Osteocyte (in vitro differentiated cells): ENCODE data around the gene SLCO2A1. TPM values are rescaled to one million over a fixed set of nuclear protein-coding genes. Genes with fewer than 3 reads are reported as not detected.
A peak's percentile ranks its signal among the peaks of the same experiment; 100 is the strongest.

Experiments used
- DNase-seq: peaks from one replicate; pipeline ENCODE4 v3.0.0; 2021; ENCODE audit warnings: mixed read lengths; ENCODE audit not compliant: unreplicated experiment; ENCODE audit errors: extremely low spot score
- H3K27ac Mint-ChIP-seq: one replicate; pipeline ENCODE4 v1.8.0; 2021; ENCODE audit warnings: mild to moderate bottlenecking, mixed read lengths; ENCODE audit not compliant: unreplicated experiment
- H3K27me3 Mint-ChIP-seq: one replicate; pipeline ENCODE4 v1.8.0; 2021; ENCODE audit warnings: mixed read lengths; ENCODE audit not compliant: unreplicated experiment
- H3K36me3 Mint-ChIP-seq: one replicate; pipeline ENCODE4 v1.8.0; 2021; ENCODE audit warnings: mixed read lengths; ENCODE audit not compliant: unreplicated experiment
- H3K4me1 Mint-ChIP-seq: one replicate; pipeline ENCODE4 v1.8.0; 2021; ENCODE audit warnings: mixed read lengths; ENCODE audit not compliant: unreplicated experiment
- H3K4me3 Mint-ChIP-seq: one replicate; pipeline ENCODE4 v1.8.0; 2021; ENCODE audit warnings: mild to moderate bottlenecking, moderate library complexity, mixed read lengths; ENCODE audit not compliant: unreplicated experiment
- H3K9me3 Mint-ChIP-seq: one replicate; pipeline ENCODE4 v1.8.0; 2021; ENCODE audit warnings: mixed read lengths; ENCODE audit not compliant: unreplicated experiment
- total RNA-seq: library from RNA; stranded (reverse); gene quantifications from 2 replicates; pipeline ENCODE4 v1.2.1, GENCODE V29; 2021
- TF ChIP-seq, protein P1 (sequence below): fragments of 200-600 bp; sonication (generic); IDR thresholded peaks from 2 replicates; pipeline ENCODE4 v1.5.0; 2021; ENCODE audit warnings: antibody characterized with exemption, mild to moderate bottlenecking, moderate library complexity

Gene SLCO2A1
- total RNA-seq, 1 donor from 2014 or later, result 9.8 TPM

DNA sequence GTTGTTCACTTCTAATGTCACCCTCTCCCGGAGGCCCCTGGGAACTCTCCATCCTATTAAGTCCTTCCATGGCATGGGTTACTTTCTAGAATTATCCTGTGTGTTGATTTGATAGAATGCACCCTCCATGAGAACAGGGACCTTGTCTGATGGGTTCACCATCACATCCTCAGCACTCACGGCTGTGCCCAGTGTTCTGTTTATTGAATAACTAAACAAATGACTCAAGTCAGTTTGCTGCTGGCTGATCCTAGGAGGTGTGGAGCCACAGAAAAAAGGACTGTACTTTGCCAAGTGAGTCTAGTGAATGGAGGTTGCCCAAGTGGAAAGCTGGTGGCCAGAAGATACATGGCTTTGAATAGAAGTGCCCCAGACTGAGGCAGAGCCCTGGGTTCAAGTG lies 85.5 kb downstream of the SLCO2A1 start:
- peak overlapping the region; percentile 88 for H3K27ac Mint-ChIP-seq
- no peaks in the 10 kb centered on the region for H3K36me3 Mint-ChIP-seq
- H3K4me3 Mint-ChIP-seq, result no peak overlapping the region
- DNase-seq, result no peak
- H3K27me3 Mint-ChIP-seq, result no peaks in the 10 kb centered on the region
- H3K9me3 Mint-ChIP-seq, result no peaks in the 10 kb centered on the region
- peaks cover 77% of the 10 kb centered on the region for H3K4me1 Mint-ChIP-seq
- TF ChIP-seq, protein P1, sequence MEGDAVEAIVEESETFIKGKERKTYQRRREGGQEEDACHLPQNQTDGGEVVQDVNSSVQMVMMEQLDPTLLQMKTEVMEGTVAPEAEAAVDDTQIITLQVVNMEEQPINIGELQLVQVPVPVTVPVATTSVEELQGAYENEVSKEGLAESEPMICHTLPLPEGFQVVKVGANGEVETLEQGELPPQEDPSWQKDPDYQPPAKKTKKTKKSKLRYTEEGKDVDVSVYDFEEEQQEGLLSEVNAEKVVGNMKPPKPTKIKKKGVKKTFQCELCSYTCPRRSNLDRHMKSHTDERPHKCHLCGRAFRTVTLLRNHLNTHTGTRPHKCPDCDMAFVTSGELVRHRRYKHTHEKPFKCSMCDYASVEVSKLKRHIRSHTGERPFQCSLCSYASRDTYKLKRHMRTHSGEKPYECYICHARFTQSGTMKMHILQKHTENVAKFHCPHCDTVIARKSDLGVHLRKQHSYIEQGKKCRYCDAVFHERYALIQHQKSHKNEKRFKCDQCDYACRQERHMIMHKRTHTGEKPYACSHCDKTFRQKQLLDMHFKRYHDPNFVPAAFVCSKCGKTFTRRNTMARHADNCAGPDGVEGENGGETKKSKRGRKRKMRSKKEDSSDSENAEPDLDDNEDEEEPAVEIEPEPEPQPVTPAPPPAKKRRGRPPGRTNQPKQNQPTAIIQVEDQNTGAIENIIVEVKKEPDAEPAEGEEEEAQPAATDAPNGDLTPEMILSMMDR, result no peak

DNA sequence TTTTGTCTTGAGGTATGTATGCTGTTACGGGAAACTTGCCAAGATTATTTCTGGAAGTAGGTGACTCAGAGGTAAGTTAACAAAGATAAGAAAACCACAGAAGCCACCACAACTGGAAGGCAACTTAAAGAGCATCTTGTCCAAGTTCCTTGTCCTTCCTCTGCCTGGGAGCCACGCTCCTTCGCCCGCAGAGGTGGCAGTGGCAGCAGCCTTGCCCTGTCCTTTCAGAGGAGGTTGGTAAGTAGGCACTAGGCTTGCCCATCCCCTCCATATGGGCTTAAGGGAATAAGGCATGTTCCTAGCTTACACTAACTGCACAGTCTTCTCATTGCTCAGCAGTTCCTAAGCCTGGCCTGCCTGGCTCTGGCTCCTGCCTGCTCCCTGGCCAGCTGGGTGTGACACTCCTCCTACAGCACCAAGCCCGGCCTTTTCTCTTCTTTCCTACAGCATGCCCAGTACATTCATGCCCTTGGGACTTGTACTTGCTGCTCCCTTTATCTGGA lies 86.0 kb downstream of the SLCO2A1 start:
- H3K4me1 Mint-ChIP-seq, result peaks cover 77% of the 10 kb centered on the region
- peak overlapping the region; percentile 88 for H3K27ac Mint-ChIP-seq

DNA sequence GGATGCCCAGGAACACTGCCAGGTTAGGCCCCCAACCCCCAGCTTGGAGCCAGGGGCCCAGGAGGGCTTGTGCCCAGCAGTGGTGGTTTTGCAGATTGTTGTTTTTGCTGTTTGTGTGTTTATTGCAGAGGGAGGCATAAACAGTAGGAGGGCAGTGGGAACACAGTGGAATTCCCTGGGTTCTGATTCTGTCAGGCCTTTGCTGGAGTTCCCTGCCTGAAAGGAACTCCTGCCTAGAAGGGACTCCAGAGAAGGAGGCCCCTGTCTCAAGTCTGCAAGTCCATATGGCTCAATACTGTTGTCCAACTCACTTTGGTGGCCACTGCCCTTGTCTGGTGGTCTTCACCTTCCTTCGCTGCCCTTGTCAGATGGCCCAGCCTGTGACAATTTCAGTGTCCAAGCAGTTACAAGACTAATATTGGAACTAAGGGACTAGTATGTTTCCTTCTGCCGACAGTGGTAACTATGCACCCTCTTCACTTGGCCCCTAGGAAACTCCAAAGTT lies 86.6 kb downstream of the SLCO2A1 start:
- no peak for DNase-seq
- no peaks in the 10 kb centered on the region for H3K27me3 Mint-ChIP-seq
- no peaks in the 10 kb centered on the region for H3K36me3 Mint-ChIP-seq
- peak overlapping the region; percentile 88 for H3K27ac Mint-ChIP-seq
- TF ChIP-seq, protein P1, result no peak
- H3K4me3 Mint-ChIP-seq, result no peak overlapping the region
- no peaks in the 10 kb centered on the region for H3K9me3 Mint-ChIP-seq
- peaks cover 78% of the 10 kb centered on the region for H3K4me1 Mint-ChIP-seq

More for the DNA sequence above, 86.0 kb downstream of the SLCO2A1 start:
- no peaks in the 10 kb centered on the region for H3K36me3 Mint-ChIP-seq
- TF ChIP-seq, protein P1, result no peak
- no peak overlapping the region for H3K4me3 Mint-ChIP-seq
- H3K27me3 Mint-ChIP-seq, result no peaks in the 10 kb centered on the region
- no peak for DNase-seq
- no peaks in the 10 kb centered on the region for H3K9me3 Mint-ChIP-seq

DNA sequence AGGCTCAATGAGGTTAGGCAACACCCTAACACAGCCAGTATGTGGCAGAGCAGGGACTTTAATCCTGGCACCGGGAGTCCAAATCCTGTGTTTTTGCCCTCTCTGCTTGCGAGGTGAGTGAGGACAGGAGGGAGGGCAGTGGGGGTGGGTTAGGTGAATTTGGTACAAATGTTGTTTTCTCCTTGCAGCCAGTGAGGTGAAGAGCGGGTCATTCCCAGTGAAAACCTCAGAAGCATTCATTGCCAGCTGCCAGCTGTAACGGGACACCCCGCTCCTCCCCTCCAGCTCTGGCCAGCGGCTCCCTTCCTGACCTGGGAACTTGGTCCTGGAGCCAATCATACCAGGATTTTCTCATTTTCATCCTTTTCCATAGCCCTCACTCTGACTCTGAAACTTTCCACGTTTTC lies 88.3 kb downstream of the SLCO2A1 start:
- peak overlapping the region; percentile 48 for H3K27ac Mint-ChIP-seq
- no peaks in the 10 kb centered on the region for H3K36me3 Mint-ChIP-seq
- TF ChIP-seq, protein P1, result peak; percentile 22
- peaks cover 74% of the 10 kb centered on the region for H3K4me1 Mint-ChIP-seq
- peak; percentile 80 for DNase-seq
- no peaks in the 10 kb centered on the region for H3K9me3 Mint-ChIP-seq
- H3K4me3 Mint-ChIP-seq, result no peak overlapping the region
- H3K27me3 Mint-ChIP-seq, result no peaks in the 10 kb centered on the region

DNA sequence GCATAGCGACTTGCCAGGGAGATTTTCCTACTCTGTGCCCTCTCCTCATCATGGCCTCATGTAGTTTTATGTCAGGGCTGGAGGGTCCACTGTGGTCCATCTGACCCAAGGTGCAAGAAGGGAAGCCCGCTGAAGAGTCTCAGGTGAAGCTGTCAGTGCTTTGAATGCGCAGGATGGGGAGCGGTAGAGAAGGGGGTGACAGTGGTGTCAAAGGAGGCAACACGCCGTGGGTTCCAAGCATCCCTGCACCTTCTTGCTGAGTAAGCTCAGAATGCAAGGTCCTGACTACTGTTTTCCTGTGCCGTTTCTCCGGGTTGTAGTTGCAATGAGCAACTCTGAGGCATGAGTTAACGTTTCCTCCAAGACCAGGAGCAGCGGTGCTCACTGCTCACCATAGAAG lies 89.2 kb downstream of the SLCO2A1 start:
- Mint-ChIP-seq H3K27ac (no peak overlapping the region), H3K4me1 (peaks cover 65% of the 10 kb centered on the region), H3K27me3 (no peaks in the 10 kb centered on the region)

More for the DNA sequence above, 89.2 kb downstream of the SLCO2A1 start:
- no peaks in the 10 kb centered on the region for H3K36me3 Mint-ChIP-seq
- TF ChIP-seq, protein P1, result no peak
- H3K9me3 Mint-ChIP-seq, result no peaks in the 10 kb centered on the region
- peak; percentile 65 for DNase-seq
- no peak overlapping the region for H3K4me3 Mint-ChIP-seq
